Upper lobe of right lung (tissue), 1 donor: Measurements from ENCODE around the gene RPS27L. TPM values are rescaled to one million over a fixed set of nuclear protein-coding genes. Genes with fewer than 3 reads are reported as not detected.

Experiments used
- ATAC-seq: fragments of 200-7000 bp; cut with Tn5 transposase; one replicate; pipeline ENCODE4 v1.9.1; 2020; ENCODE audit warnings: mild to moderate bottlenecking, moderate library complexity
- DNase-seq: peaks from one replicate; pipeline ENCODE4 v3.0.0-alpha.2; 2020
- H3K27ac ChIP-seq: fragments of 200-600 bp; one replicate; pipeline ENCODE4 v1.8.0; 2022
- H3K27me3 ChIP-seq: fragments of 200-600 bp; one replicate; pipeline ENCODE4 v1.8.0; 2022; ENCODE audit warnings: mild to moderate bottlenecking
- H3K36me3 ChIP-seq: fragments of 200-600 bp; one replicate; pipeline ENCODE4 v1.8.0; 2022
- H3K4me1 ChIP-seq: fragments of 200-600 bp; one replicate; pipeline ENCODE4 v1.8.0; 2022
- H3K4me3 ChIP-seq: fragments of 200-600 bp; one replicate; pipeline ENCODE4 v1.8.0; 2022; ENCODE audit warnings: mild to moderate bottlenecking
- H3K9me3 ChIP-seq: fragments of 200-600 bp; one replicate; pipeline ENCODE4 v1.8.0; 2022
- intact Hi-C: fragments of 100-400 bp; cut with DNase I; formaldehyde crosslinking; loops from one replicate; pipeline ENCODE4 v1.11.0; 2022
- total RNA-seq: library from RNA; stranded (reverse); fragmentation: NEBNext Ultra II Directional; extraction: Animal tissue kit (Norgen Biotek cat#: 25700); gene quantifications from one replicate; pipeline ENCODE4 v1.2.1, GENCODE V29; 2021
- TF ChIP-seq, protein P1 (sequence below): fragments of 200-600 bp; IDR thresholded peaks from one replicate; pipeline ENCODE4 v1.8.0; 2022; ENCODE audit warnings: antibody characterized with exemption
- donor health status: DM: no; HTN: yes; CAD: no; lungs with severe emphysema.

The RPS27L gene
- total RNA-seq, 1 donor from 2014 or later: 196 TPM

- ATAC-seq (no peak), DNase-seq (no peak)
- H3K4me3 ChIP-seq: peak overlapping the region; percentile 8
These were observed 37.0 kb upstream of the RPS27L start for GRCh38 chr15:63194302-63194701.

DNA sequence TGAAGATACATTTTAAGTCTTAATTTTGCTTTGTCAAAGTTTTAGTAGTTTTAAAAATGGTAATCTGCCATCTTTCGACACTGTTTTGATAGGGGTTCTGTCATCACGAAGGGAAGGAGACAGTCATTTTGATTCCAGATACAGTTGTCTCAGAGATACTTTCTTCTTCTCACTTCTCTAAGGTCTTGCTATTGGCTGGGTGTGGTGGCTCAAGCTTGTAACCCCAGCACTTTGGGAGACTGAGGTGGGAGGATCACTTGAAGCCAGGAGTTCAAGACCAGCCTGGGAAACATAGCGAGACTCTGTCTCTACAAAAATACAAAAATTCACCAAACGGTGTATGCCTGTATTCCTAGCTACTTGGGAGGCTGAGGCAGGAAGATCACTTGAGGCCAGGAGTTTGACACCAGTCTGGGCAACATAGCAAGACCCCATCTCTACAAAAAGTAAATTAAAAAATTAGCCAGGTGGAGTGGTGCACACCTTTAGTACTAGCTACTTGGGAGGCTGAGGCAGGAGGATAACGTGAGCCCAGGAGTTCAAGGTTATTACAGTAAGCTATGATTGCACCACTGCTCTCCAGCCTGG lies 35.4 kb upstream of the RPS27L start:
- Histone ChIP-seq H3K4me3 (peak overlapping the region; percentile 8), H3K27ac (peak overlapping the region; percentile 13), H3K9me3 (no peaks in the 10 kb centered on the region), H3K4me1 (peaks cover 61% of the 10 kb centered on the region), H3K27me3 (no peaks in the 10 kb centered on the region), H3K36me3 (no peaks in the 10 kb centered on the region)
- TF ChIP-seq, protein P1, sequence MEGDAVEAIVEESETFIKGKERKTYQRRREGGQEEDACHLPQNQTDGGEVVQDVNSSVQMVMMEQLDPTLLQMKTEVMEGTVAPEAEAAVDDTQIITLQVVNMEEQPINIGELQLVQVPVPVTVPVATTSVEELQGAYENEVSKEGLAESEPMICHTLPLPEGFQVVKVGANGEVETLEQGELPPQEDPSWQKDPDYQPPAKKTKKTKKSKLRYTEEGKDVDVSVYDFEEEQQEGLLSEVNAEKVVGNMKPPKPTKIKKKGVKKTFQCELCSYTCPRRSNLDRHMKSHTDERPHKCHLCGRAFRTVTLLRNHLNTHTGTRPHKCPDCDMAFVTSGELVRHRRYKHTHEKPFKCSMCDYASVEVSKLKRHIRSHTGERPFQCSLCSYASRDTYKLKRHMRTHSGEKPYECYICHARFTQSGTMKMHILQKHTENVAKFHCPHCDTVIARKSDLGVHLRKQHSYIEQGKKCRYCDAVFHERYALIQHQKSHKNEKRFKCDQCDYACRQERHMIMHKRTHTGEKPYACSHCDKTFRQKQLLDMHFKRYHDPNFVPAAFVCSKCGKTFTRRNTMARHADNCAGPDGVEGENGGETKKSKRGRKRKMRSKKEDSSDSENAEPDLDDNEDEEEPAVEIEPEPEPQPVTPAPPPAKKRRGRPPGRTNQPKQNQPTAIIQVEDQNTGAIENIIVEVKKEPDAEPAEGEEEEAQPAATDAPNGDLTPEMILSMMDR: no peak
- DNase-seq (no peak), ATAC-seq (no peak)
- intact Hi-C loops: no loop called here

More at GRCh38 chr15:63194302-63194701, 37.0 kb upstream of the RPS27L start:
- intact Hi-C loops: no loop called here
- H3K4me1 ChIP-seq: peaks cover 76% of the 10 kb centered on the region
- no peaks in the 10 kb centered on the region for H3K36me3 ChIP-seq
- peak overlapping the region; percentile 73 for H3K27ac ChIP-seq
- no peaks in the 10 kb centered on the region for H3K27me3 ChIP-seq
- TF ChIP-seq, protein P1: no peak
- H3K9me3 ChIP-seq: no peaks in the 10 kb centered on the region

GRCh38 chr15:63191895-63192618 lies 34.8 kb upstream of the RPS27L start:
- Histone ChIP-seq H3K4me1 (peaks cover 55% of the 10 kb centered on the region), H3K27me3 (no peaks in the 10 kb centered on the region), H3K4me3 (peak overlapping the region; percentile 66), H3K9me3 (no peaks in the 10 kb centered on the region), H3K27ac (peak overlapping the region; percentile 13), H3K36me3 (no peaks in the 10 kb centered on the region)
- ATAC-seq (no peak), DNase-seq (no peak)
- intact Hi-C loops: no loop called here
- TF ChIP-seq, protein P1: no peak

GRCh38 chr15:63190769-63191649 lies 33.7 kb upstream of the RPS27L start:
- DNase-seq (no peak), ATAC-seq (no peak)
- intact Hi-C loops: no loop called here
- TF ChIP-seq, protein P1: no peak
- H3K4me1 ChIP-seq: peaks cover 45% of the 10 kb centered on the region
- peak overlapping the region; percentile 66 for H3K4me3 ChIP-seq
- no peaks in the 10 kb centered on the region for H3K27me3 ChIP-seq
- H3K36me3 ChIP-seq: no peaks in the 10 kb centered on the region
- H3K27ac ChIP-seq: peak overlapping the region; percentile 80
- no peaks in the 10 kb centered on the region for H3K9me3 ChIP-seq

DNA sequence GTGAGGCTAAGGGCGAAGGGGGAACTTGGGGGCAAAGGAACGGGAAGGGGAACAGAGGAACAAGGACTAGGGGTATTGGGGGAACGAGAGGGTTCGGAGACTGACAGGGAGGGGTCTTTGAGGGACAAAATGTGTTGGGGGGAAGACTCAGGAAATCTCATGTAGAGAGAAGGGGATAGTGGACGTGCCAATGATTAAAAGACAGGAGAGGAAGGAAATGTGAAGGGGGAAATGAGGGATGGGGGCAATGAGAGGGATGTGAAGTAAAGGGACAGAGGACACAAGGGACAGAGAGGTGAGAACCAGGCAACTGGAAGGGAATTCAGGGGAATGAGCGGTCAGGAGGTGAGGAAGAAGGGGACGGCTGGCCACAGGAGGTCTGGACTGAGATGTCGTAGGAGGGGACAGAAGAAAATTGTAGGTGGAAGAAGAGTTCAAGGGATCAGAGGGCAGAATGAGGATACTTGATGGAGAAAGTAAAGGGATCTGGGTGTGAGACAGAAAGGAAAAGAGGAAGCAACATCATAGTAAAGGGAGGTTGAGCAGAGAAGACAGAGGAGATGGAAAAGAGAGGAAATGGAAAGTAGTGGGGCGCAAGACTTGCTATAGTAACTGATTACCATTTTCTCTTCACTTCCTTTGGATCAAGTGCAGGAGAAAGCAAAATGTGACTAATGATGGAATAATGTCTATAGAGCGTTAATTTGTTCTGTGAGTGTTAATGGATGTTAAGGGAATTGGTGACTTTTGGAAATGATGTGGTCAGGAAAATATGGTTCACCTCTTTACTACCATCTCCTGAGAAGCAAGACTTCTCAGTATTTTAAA lies 32.9 kb upstream of the RPS27L start:
- peak overlapping the region; percentile 66 for H3K4me3 ChIP-seq
- TF ChIP-seq, protein P1: no peak
- ATAC-seq (peak; percentile 2), DNase-seq (no peak)
- H3K27me3 ChIP-seq: no peaks in the 10 kb centered on the region
- H3K27ac ChIP-seq: peak overlapping the region; percentile 80
- H3K36me3 ChIP-seq: no peaks in the 10 kb centered on the region
- no peaks in the 10 kb centered on the region for H3K9me3 ChIP-seq
- peaks cover 36% of the 10 kb centered on the region for H3K4me1 ChIP-seq
- intact Hi-C loops: no loop called here
